ENCODE results near the gene TNFRSF1A.

Gene TNFRSF1A

DNA sequence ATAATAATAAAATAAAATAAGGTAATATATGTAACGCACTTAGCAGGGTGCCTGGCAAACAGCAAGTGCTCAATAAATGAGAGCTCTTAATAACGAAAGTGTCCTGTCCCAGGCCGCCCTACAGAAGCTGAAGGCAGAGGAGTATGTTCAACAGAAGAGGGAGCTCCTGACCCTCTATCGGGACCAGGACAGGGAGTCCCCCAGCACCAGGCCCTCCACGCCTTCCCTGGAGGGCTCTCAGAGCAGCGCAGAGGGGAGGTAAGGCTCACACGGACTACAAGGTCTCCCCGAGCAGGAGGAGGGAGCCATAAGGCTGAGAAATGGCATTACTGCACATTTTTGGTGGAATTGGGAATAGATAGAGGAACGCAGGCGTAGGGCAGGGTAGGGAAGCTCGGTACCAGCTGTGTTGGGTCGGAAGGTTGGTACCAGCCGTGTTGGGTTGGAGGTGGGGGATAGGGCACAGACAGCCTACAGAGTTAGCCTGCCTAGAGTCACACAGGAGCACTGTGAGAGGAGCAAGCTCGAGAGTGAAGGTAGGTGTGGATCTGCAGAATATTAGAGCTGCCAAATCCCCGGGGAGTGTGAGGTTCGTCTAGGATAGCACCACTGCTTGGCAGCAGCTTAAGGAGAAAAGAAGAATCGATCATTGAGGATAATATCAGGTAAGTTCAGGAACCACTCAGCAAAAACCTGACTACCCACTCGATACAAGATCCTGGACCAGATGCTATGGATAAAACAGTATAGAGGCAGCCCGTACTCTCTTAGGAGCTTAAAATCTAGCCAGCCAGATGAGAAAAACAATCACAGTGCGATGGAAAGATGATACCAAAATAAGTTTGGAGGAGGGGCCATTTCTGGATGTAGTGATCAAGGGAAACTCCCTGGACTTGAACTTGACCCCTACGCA lies 15.3 kb downstream of the TNFRSF1A start:
- H3K4me2 ChIP-seq (ENCODE audit: low read length), result no peak overlapping the region
- H4K20me1 ChIP-seq (ENCODE audit: control insufficient read depth, insufficient read depth, low read depth, low read length), result no peaks in the 10 kb centered on the region
- no peak overlapping the region for H3K27ac ChIP-seq (ENCODE audit: low read depth, low read length)
- H3K27me3 ChIP-seq (ENCODE audit: control insufficient read depth, low read length), result no peaks in the 10 kb centered on the region
- H3K9me2 ChIP-seq (replicated peaks; ENCODE audit: control insufficient read depth, low read length), result no peaks in the 10 kb centered on the region
- H3F3A ChIP-seq (ENCODE audit: control insufficient read depth, insufficient read depth), result no peaks in the 10 kb centered on the region
- no peaks in the 10 kb centered on the region for H3K9me3 ChIP-seq (ENCODE audit: control insufficient read depth, insufficient read depth, low read length)
- H3K4me1 ChIP-seq (ENCODE audit: control insufficient read depth, low read length), result peaks cover 47% of the 10 kb centered on the region
- H3K36me3 ChIP-seq (ENCODE audit: control insufficient read depth, low read length), result peaks cover 38% of the 10 kb centered on the region
- no peak overlapping the region for H3K4me3 ChIP-seq (ENCODE audit: low read length)
- no peaks in the 10 kb centered on the region for H3K79me2 ChIP-seq (ENCODE audit: control insufficient read depth, low read length)
- TF ChIP-seq EZH2phosphoT487 (IDR thresholded peaks at IDR 0.05; ENCODE audit: borderline replicate concordance, low read length), result no peak
- TF ChIP-seq, protein P1, sequence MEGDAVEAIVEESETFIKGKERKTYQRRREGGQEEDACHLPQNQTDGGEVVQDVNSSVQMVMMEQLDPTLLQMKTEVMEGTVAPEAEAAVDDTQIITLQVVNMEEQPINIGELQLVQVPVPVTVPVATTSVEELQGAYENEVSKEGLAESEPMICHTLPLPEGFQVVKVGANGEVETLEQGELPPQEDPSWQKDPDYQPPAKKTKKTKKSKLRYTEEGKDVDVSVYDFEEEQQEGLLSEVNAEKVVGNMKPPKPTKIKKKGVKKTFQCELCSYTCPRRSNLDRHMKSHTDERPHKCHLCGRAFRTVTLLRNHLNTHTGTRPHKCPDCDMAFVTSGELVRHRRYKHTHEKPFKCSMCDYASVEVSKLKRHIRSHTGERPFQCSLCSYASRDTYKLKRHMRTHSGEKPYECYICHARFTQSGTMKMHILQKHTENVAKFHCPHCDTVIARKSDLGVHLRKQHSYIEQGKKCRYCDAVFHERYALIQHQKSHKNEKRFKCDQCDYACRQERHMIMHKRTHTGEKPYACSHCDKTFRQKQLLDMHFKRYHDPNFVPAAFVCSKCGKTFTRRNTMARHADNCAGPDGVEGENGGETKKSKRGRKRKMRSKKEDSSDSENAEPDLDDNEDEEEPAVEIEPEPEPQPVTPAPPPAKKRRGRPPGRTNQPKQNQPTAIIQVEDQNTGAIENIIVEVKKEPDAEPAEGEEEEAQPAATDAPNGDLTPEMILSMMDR (IDR thresholded peaks at IDR 0.05; ENCODE audit: low read depth, low read length, poor library complexity, severe bottlenecking), result peak; percentile 39

DNA sequence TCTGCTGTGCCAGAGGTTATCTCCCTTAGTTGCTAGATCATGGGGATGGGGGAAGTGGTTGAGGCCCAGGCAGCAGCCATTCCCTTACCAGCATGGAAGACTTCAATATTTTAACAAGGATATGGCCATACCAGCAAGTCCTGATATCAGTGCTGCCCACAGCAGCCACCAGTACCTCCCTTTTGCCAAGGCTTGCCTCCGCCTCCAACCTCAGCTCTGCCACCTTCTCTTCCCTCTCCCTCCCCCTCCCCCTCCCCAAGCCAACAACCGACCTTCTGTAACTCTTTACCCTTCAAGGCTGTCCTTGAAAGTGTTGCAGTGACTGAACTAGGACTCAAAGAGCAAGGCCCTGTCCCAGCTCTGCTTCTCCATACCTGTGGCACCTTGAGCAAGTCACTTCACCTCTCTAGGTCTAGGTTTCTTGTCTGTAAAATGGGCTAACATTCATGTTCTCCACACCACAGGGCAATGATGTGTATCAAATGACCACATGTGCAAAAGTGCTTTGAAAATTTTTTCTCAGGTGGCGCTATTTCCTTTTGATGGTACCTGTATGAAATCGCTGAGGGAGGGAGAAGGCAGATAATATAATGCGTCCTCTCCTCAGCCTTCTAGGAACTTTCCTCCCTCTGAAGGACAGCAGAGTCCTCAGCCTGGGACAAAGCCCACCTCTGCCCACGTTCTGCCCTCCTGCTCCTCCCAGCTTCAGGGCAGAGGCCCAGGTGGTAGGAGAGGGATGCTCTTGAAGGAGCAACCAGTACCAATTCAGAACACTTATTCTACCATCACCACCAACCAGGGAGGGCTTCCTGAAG lies 16.7 kb downstream of the TNFRSF1A start:
- no peaks in the 10 kb centered on the region for H3K79me2 ChIP-seq (ENCODE audit: control insufficient read depth, low read length)
- peaks cover 33% of the 10 kb centered on the region for H3K4me1 ChIP-seq (ENCODE audit: control insufficient read depth, low read length)
- H3K36me3 ChIP-seq (ENCODE audit: control insufficient read depth, low read length), result peaks cover 24% of the 10 kb centered on the region
- H3K9me3 ChIP-seq (ENCODE audit: control insufficient read depth, insufficient read depth, low read length), result no peaks in the 10 kb centered on the region
- no peak overlapping the region for H3K4me3 ChIP-seq (ENCODE audit: low read length)
- H3K27ac ChIP-seq (ENCODE audit: low read depth, low read length), result no peak overlapping the region
- no peaks in the 10 kb centered on the region for H3K27me3 ChIP-seq (ENCODE audit: control insufficient read depth, low read length)
- no peaks in the 10 kb centered on the region for H3F3A ChIP-seq (ENCODE audit: control insufficient read depth, insufficient read depth)
- no peak overlapping the region for H3K4me2 ChIP-seq (ENCODE audit: low read length)
- H3K9me2 ChIP-seq (replicated peaks; ENCODE audit: control insufficient read depth, low read length), result no peaks in the 10 kb centered on the region
- TF ChIP-seq, protein P1 (IDR thresholded peaks at IDR 0.05; ENCODE audit: low read depth, low read length, poor library complexity, severe bottlenecking), result peak; percentile 6
- no peak for TF ChIP-seq EZH2phosphoT487 (IDR thresholded peaks at IDR 0.05; ENCODE audit: borderline replicate concordance, low read length)
- no peaks in the 10 kb centered on the region for H4K20me1 ChIP-seq (ENCODE audit: control insufficient read depth, insufficient read depth, low read depth, low read length)

DNA sequence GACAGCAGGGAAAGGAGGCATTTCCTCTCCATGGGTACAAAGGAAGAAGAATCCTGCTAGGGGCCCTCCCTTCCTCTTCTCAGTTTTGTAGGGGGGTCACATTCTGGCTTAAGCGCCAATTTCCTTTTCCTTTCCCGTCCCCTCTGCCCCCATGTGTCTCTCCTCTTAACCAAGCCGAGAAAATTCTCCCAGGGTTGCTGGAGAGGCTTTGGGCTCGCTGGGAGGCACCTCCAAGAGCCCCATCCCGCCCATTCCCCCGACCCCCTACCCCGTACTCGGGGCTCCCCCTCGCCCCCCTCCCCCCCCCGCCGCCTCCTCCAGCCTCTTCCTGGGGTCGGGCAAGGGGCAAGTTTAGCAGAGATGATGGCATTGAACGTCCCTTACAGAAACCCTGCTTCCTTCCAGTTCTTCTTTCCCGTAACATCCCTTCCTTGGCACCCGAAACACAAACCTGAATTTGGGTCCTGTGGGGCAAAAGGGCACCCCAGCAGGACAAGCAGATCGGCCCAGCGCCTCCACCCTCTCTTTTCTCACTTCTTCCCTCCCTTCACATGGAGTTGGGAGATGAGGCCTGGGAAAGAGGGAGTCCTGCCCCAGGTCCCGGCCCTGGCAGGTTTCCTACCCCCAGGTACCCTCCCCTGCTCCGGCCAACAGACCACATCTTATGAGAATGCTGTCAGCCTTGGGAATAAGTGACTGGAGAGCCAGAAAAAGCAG lies 17.7 kb downstream of the TNFRSF1A start:
- H3K36me3 ChIP-seq (ENCODE audit: control insufficient read depth, low read length), result peaks cover 14% of the 10 kb centered on the region; the same call in 1 of the 2 replicates
- H3K9me2 ChIP-seq (replicated peaks; ENCODE audit: control insufficient read depth, low read length), result no peaks in the 10 kb centered on the region
- peak overlapping the region; percentile 43 for H3K4me3 ChIP-seq (ENCODE audit: low read length)
- H3K79me2 ChIP-seq (ENCODE audit: control insufficient read depth, low read length), result no peaks in the 10 kb centered on the region
- no peak overlapping the region for H3K27ac ChIP-seq (ENCODE audit: low read depth, low read length)
- H4K20me1 ChIP-seq (ENCODE audit: control insufficient read depth, insufficient read depth, low read depth, low read length), result no peaks in the 10 kb centered on the region
- TF ChIP-seq EZH2phosphoT487 (IDR thresholded peaks at IDR 0.05; ENCODE audit: borderline replicate concordance, low read length), result no peak
- TF ChIP-seq, protein P1 (IDR thresholded peaks at IDR 0.05; ENCODE audit: low read depth, low read length, poor library complexity, severe bottlenecking), result no peak
- peak overlapping the region; percentile 71 for H3K4me2 ChIP-seq (ENCODE audit: low read length)
- peaks cover 8% of the 10 kb centered on the region; the same call in 1 of the 2 replicates for H3K27me3 ChIP-seq (ENCODE audit: control insufficient read depth, low read length)
- H3F3A ChIP-seq (ENCODE audit: control insufficient read depth, insufficient read depth), result no peaks in the 10 kb centered on the region
- H3K9me3 ChIP-seq (ENCODE audit: control insufficient read depth, insufficient read depth, low read length), result no peaks in the 10 kb centered on the region
- peaks cover 28% of the 10 kb centered on the region for H3K4me1 ChIP-seq (ENCODE audit: control insufficient read depth, low read length)

Data from DOHH2 (cell line).